Left lung (tissue), 10 donors: Measurements from ENCODE around the gene AGBL1. TPM values are rescaled to one million over a fixed set of nuclear protein-coding genes. Genes with fewer than 3 reads are reported as not detected.

ENCODE experiments used
- ATAC-seq: fragments of 200-7000 bp; cut with Tn5 transposase; one replicate; pipeline ENCODE4 v1.9.1; 2020; ENCODE audit warnings: moderate library complexity
- DNase-seq, 4 donors: peaks; one replicate each; pipeline ENCODE4 v3.0.0-alpha.2; 2013 to 2020
- H3K27ac ChIP-seq, 2 donors: fragments of 200-600 bp; sonication (generic) in 1 of 2; one replicate each; pipeline versions ENCODE4 v1.5.0 to v1.8.0; 2020 to 2021
- H3K27me3 ChIP-seq, 2 donors: fragments of 200-600 bp; sonication (generic) in 1 of 2; one replicate each; pipeline versions ENCODE4 v1.5.0 to v1.8.0; 2020 to 2021
- H3K36me3 ChIP-seq, 2 donors: fragments of 200-600 bp; sonication (generic) in 1 of 2; one replicate each; pipeline versions ENCODE4 v1.5.0 to v1.8.0; 2020 to 2021
- H3K4me1 ChIP-seq, 2 donors: fragments of 200-600 bp; one replicate each; pipeline ENCODE4 v1.8.0; 2021
- H3K4me3 ChIP-seq, 2 donors: fragments of 200-600 bp; sonication (generic) in 1 of 2; one replicate each; pipeline versions ENCODE4 v1.5.0 to v1.8.0; 2020 to 2021; ENCODE audit warnings: mild to moderate bottlenecking in 1 of 2
- H3K9me3 ChIP-seq, 2 donors: fragments of 200-600 bp; sonication (generic) in 1 of 2; one replicate each; pipeline versions ENCODE4 v1.5.0 to v1.8.0; 2020 to 2021
- CTCF ChIP-seq, 2 donors: fragments of 200-600 bp; sonication (generic) in 1 of 2; IDR thresholded peaks; one replicate each; pipeline versions ENCODE4 v1.5.0 to v1.8.0; 2021; ENCODE audit warnings: antibody characterized with exemption in 2 of 2
- intact Hi-C, 2 donors: fragments of 100-400 bp; cut with DNase I; formaldehyde crosslinking; loops; one replicate each; pipeline versions ENCODE4 v1.11.2 to v1.14.2; 2022
- polyA plus RNA-seq, 6 donors: library from polyadenylated mRNA; unstranded; fragments of 120-200 nt; gene quantifications; one replicate each; pipeline ENCODE4 v1.2.1, GENCODE V29; 2013; ENCODE audit not compliant: insufficient read length in 6 of 6
- total RNA-seq, 2 donors: library from RNA; stranded (reverse); fragmentation: NEBNext Ultra II Directional; extraction: Animal tissue kit (Norgen Biotek cat#: 25700); gene quantifications; one replicate each; pipeline ENCODE4 v1.2.1, GENCODE V29; 2021
- donor health status: DM: no; HTN: yes; CAD: no.
- donor health status: DM: no; HTN: no; CAD: no.

Gene AGBL1
- total and polyA plus RNA-seq, 8 donors, result 0.01 to 3.3 (median 0.11) TPM; not detected in 1

GRCh38 chr15:86392874-86393273 lies 313.2 kb downstream of the AGBL1 start:
- Histone ChIP-seq H3K9me3 (no peaks in the 10 kb centered on the region), H3K36me3 (no peaks in the 10 kb centered on the region), H3K4me1 (no peaks in the 10 kb centered on the region), H3K27me3 (no peaks in the 10 kb centered on the region), H3K4me3 (no peak overlapping the region), H3K27ac (no peak overlapping the region)
- intact Hi-C loops, result no loop called here
- ATAC-seq (no peak), DNase-seq (no peak)
- no peak for TF ChIP-seq CTCF (IDR thresholded peaks at IDR 0.05)

GRCh38 chr15:86394866-86395265 lies 315.2 kb downstream of the AGBL1 start:
- TF ChIP-seq CTCF (IDR thresholded peaks at IDR 0.05), result no peak
- ATAC-seq (no peak), DNase-seq (no peak)
- Histone ChIP-seq H3K27me3 (no peaks in the 10 kb centered on the region), H3K27ac (no peak overlapping the region), H3K4me1 (no peaks in the 10 kb centered on the region), H3K4me3 (no peak overlapping the region), H3K9me3 (no peaks in the 10 kb centered on the region), H3K36me3 (no peaks in the 10 kb centered on the region)
- intact Hi-C loops, result no loop called here

DNA sequence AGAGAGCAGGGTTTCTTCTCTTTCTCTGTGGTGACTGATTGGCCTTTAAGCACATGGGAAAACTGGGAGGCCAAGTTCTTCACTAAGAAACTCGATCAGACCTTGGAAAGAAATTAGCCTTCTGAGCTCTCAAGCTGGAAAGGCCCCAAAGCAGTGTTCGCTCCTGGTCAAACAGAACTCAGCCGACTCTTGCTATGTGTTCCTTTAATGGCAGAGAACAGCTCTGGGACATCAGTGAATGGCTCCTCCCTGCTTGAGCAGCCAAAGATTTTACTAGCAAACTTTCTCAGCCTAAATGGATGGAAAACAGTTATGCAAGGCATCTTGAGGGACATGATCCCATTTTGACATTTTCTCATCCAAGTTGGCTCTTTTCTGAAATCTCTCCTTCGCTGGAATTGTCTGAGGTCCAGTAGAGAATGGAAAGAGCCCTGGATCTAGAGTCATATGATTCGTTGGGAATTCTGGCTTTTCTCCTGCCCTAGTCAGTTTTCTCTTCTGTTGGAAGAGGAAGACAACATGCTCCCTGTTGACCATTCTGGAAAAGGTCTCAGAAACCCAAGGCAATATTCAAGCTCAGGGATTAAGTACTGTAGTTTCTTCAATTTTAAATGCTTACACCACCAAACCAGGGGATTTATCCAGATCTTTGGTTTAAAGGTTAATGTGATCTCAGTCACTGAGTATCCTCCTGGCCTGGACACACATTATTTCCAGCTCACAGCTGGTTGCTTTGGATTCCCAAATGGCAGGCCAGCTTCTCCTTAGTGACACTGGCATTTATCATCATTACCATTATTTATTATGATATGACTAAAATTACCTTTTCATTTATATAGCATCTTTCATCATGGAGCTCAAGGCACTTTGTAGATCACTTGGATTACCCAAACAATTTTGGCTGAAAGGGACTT lies 319.6 kb downstream of the AGBL1 start:
- no peak overlapping the region for H3K27ac ChIP-seq
- no peak for ATAC-seq

DNA sequence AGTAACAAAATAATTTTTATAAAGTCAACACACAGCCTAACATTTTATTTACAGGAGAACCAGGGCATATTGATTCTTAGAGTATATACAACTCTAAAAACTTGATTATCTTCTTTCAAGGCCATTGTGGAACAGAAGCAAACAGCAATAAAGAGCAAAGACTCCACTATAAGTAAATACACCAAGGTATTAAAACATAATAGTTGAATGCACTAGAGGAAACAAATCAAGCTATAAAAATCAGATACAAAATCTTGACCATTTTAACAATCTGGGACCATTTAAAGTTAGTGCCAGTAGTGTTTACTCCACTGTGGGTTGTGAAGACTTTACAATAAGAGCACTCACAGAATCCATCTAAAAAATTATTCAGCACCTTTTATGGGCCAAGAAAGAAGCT lies 323.6 kb downstream of the AGBL1 start:
- DNase-seq (no peak), ATAC-seq (no peak)
- no peak overlapping the region for H3K4me3 ChIP-seq
- H3K27me3 ChIP-seq, result no peaks in the 10 kb centered on the region
- intact Hi-C loops, result no loop called here
- H3K27ac ChIP-seq, result no peak overlapping the region
- no peaks in the 10 kb centered on the region for H3K4me1 ChIP-seq
- H3K36me3 ChIP-seq, result no peaks in the 10 kb centered on the region
- no peak for TF ChIP-seq CTCF (IDR thresholded peaks at IDR 0.05)
- peaks cover 0 to 3% of the 10 kb centered on the region in 2 donors for H3K9me3 ChIP-seq

More for the DNA sequence above, 319.6 kb downstream of the AGBL1 start:
- Histone ChIP-seq H3K4me3 (no peak overlapping the region), H3K36me3 (no peaks in the 10 kb centered on the region), H3K9me3 (peaks cover 0 to 3% of the 10 kb centered on the region in 2 donors), H3K4me1 (no peaks in the 10 kb centered on the region), H3K27me3 (no peaks in the 10 kb centered on the region)
- intact Hi-C loops, result no loop called here
- no peak for DNase-seq
- TF ChIP-seq CTCF (IDR thresholded peaks at IDR 0.05), result no peak

GRCh38 chr15:86403914-86404583 lies 324.4 kb downstream of the AGBL1 start:
- H3K4me1 ChIP-seq, result no peaks in the 10 kb centered on the region
- H3K27me3 ChIP-seq, result no peaks in the 10 kb centered on the region
- TF ChIP-seq CTCF (IDR thresholded peaks at IDR 0.05), result no peak
- no peak overlapping the region for H3K4me3 ChIP-seq
- peaks cover 0 to 3% of the 10 kb centered on the region in 2 donors for H3K9me3 ChIP-seq
- DNase-seq (no peak), ATAC-seq (no peak)
- no peak overlapping the region for H3K27ac ChIP-seq
- intact Hi-C loops, result no loop called here
- no peaks in the 10 kb centered on the region for H3K36me3 ChIP-seq
